NCI-H2171 (cell line): ENCODE measurements around the gene WDFY4.
"Not testable (repeated sequence)": the region's sequence is repeated elsewhere in the genome, so short reads cannot be mapped to it uniquely, and the experiment has no call there.

Experiments
- DNase-seq: peaks from one replicate; lab custom pipeline; 2025; lab: John Stamatoyannopoulos, UW

The WDFY4 gene

GRCh38 chr10:48684792-48685623 is at the start of gene WDFY4:
Gene WDFY4 (plus strand): TSS chr10:48684873. CDS start chr10:48709733, 24,860 bp downstream.
- no peak for DNase-seq

- DNase-seq, result no peak
Observed at GRCh38 chr10:48634984-48635557, 49.6 kb upstream of the WDFY4 start.

- no peak for DNase-seq
Observed at GRCh38 chr10:48636231-48636630, 48.4 kb upstream of the WDFY4 start.

- no peak for DNase-seq
Observed at GRCh38 chr10:48636901-48637300, 47.8 kb upstream of the WDFY4 start.

GRCh38 chr10:48638158-48638557 is 46.5 kb upstream of the WDFY4 start:
- DNase-seq, result no peak

GRCh38 chr10:48638739-48639527 is 45.7 kb upstream of the WDFY4 start:
- no peak for DNase-seq

GRCh38 chr10:48639632-48640031 is 45.0 kb upstream of the WDFY4 start:
- no peak for DNase-seq

- no peak for DNase-seq
Observed at GRCh38 chr10:48640326-48640725, 44.3 kb upstream of the WDFY4 start.

- not testable (repeated sequence) for DNase-seq
Observed at GRCh38 chr10:48641099-48641690, 43.5 kb upstream of the WDFY4 start.

GRCh38 chr10:48645600-48645999 is 39.1 kb upstream of the WDFY4 start:
- no peak for DNase-seq

- DNase-seq, result not testable (repeated sequence)
Observed at GRCh38 chr10:48647073-48647472, 37.6 kb upstream of the WDFY4 start.

GRCh38 chr10:48648172-48648942 is 36.3 kb upstream of the WDFY4 start:
- DNase-seq, result no peak

GRCh38 chr10:48649349-48649944 is 35.2 kb upstream of the WDFY4 start:
- no peak for DNase-seq

GRCh38 chr10:48651293-48651692 is 33.4 kb upstream of the WDFY4 start:
- DNase-seq, result no peak

GRCh38 chr10:48651839-48652238 is 32.8 kb upstream of the WDFY4 start:
- DNase-seq, result no peak

- no peak for DNase-seq
Observed at GRCh38 chr10:48652344-48652743, 32.3 kb upstream of the WDFY4 start.

- DNase-seq, result no peak
Observed at GRCh38 chr10:48653347-48653746, 31.3 kb upstream of the WDFY4 start.

GRCh38 chr10:48653944-48654698 is 30.6 kb upstream of the WDFY4 start:
- DNase-seq, result no peak

GRCh38 chr10:48655411-48656240 is 29.0 kb upstream of the WDFY4 start:
- no peak for DNase-seq
